H9 (cell line): ENCODE results near the gene SMCO1. TPM values are rescaled to one million over a fixed set of nuclear protein-coding genes. Genes with fewer than 3 reads are reported as not detected.
"Not testable (repeated sequence)": the region's sequence is repeated elsewhere in the genome, so short reads cannot be mapped to it uniquely, and the experiment has no call there.

Source experiments
- DNase-seq: peaks from one replicate; pipeline ENCODE4 v3.0.0-alpha.2; 2017
- H2AFZ ChIP-seq: one replicate; pipeline ENCODE4 v1.6.1; 2013; ENCODE audit warnings: mild to moderate bottlenecking, low read length, control low read depth, moderate library complexity
- H2AK5ac ChIP-seq: 2 replicates; pipeline ENCODE4 v1.6.1; 2013; ENCODE audit warnings: low read length, control low read depth, mixed read lengths; ENCODE audit not compliant: insufficient read length
- H2BK120ac ChIP-seq: one replicate; pipeline ENCODE4 v1.6.1; 2013; ENCODE audit warnings: low read depth, mild to moderate bottlenecking, low read length, control low read depth, inconsistent platforms; ENCODE audit not compliant: poor library complexity, severe bottlenecking
- H2BK12ac ChIP-seq: 2 replicates; pipeline ENCODE4 v1.6.1; 2013; ENCODE audit warnings: low read length, control low read depth, mixed read lengths, low read depth; ENCODE audit not compliant: insufficient read length
- H2BK15ac ChIP-seq: 2 replicates; pipeline ENCODE4 v1.6.1; 2013; ENCODE audit warnings: low read depth, low read length, control low read depth
- H2BK20ac ChIP-seq: one replicate; pipeline ENCODE4 v1.6.1; 2013; ENCODE audit warnings: low read depth, mild to moderate bottlenecking, low read length, control low read depth, inconsistent platforms; ENCODE audit not compliant: poor library complexity, severe bottlenecking
- H2BK5ac ChIP-seq: 2 replicates; pipeline ENCODE4 v1.6.1; 2013; ENCODE audit warnings: low read length, control low read depth, mixed read lengths; ENCODE audit not compliant: insufficient read length
- H3K14ac ChIP-seq: 2 replicates; pipeline ENCODE4 v1.6.1; 2013; ENCODE audit warnings: low read length, control low read depth; ENCODE audit not compliant: insufficient read depth
- H3K18ac ChIP-seq: 2 replicates; pipeline ENCODE4 v1.6.1; 2013; ENCODE audit warnings: low read depth, mild to moderate bottlenecking, mixed read lengths, low read length, control low read depth; ENCODE audit not compliant: insufficient read length
- H3K23ac ChIP-seq: 2 replicates; pipeline ENCODE4 v1.6.1; 2013; ENCODE audit warnings: low read length, control low read depth, mixed read lengths, low read depth; ENCODE audit not compliant: insufficient read length
- H3K23me2 ChIP-seq: 2 replicates; pipeline ENCODE4 v1.6.1; 2013; ENCODE audit warnings: low read depth, mild to moderate bottlenecking, mixed read lengths, low read length, control low read depth; ENCODE audit not compliant: insufficient read length, poor library complexity, severe bottlenecking
- H3K27ac ChIP-seq: 2 replicates; pipeline ENCODE4 v1.5.1; 2013; ENCODE audit warnings: low read length, control low read depth, mixed read lengths, low read depth; ENCODE audit not compliant: insufficient read length
- H3K27me3 ChIP-seq: 2 replicates; pipeline ENCODE4 v1.6.1; 2013; ENCODE audit warnings: low read length, control low read depth, inconsistent platforms; ENCODE audit not compliant: insufficient read depth
- H3K4ac ChIP-seq: 2 replicates; pipeline ENCODE4 v1.6.1; 2013; ENCODE audit warnings: low read depth, mild to moderate bottlenecking, control low read depth, inconsistent platforms, low read length, moderate library complexity
- H3K4me1 ChIP-seq: 2 replicates; pipeline ENCODE4 v1.6.1; 2013; ENCODE audit warnings: low read length, control low read depth, inconsistent platforms; ENCODE audit not compliant: insufficient read depth
- H3K4me2 ChIP-seq: 2 replicates; pipeline ENCODE4 v1.6.1; 2013; ENCODE audit warnings: low read length, control low read depth, mixed read lengths; ENCODE audit not compliant: insufficient read length, insufficient read depth
- H3K56ac ChIP-seq: 2 replicates; pipeline ENCODE4 v1.6.1; 2013; ENCODE audit warnings: low read depth, mild to moderate bottlenecking, mixed read lengths, low read length, control low read depth; ENCODE audit not compliant: insufficient read length
- H3K79me1 ChIP-seq: 2 replicates; pipeline ENCODE4 v1.6.1; 2013; ENCODE audit warnings: low read depth, mild to moderate bottlenecking, moderate library complexity, low read length, control low read depth, inconsistent platforms; ENCODE audit not compliant: insufficient read depth, poor library complexity, severe bottlenecking
- H3K79me2 ChIP-seq: 2 replicates; pipeline ENCODE4 v1.6.1; 2013; ENCODE audit warnings: low read length, control low read depth, inconsistent platforms; ENCODE audit not compliant: insufficient read depth
- H3K9ac ChIP-seq: 2 replicates; pipeline ENCODE4 v1.6.1; 2013; ENCODE audit warnings: low read length, control low read depth, mixed read lengths; ENCODE audit not compliant: insufficient read length; ENCODE audit errors: extremely low read depth
- H3K9me3 ChIP-seq: one replicate; pipeline ENCODE4 v1.6.1; 2013; ENCODE audit warnings: low read depth, low read length, inconsistent platforms; ENCODE audit not compliant: control insufficient read depth
- H3T11ph ChIP-seq: one replicate; pipeline ENCODE4 v1.6.1; 2013; ENCODE audit warnings: mild to moderate bottlenecking, low read length, control low read depth, inconsistent platforms
- H4K20me1 ChIP-seq: one replicate; pipeline ENCODE4 v1.6.1; 2013; ENCODE audit not compliant: control insufficient read depth, insufficient read length, insufficient read depth
- H4K5ac ChIP-seq: 2 replicates; pipeline ENCODE4 v1.6.1; 2013; ENCODE audit warnings: low read depth, mild to moderate bottlenecking, mixed read lengths, low read length, control low read depth; ENCODE audit not compliant: insufficient read length
- H4K8ac ChIP-seq: replicated peaks from 2 replicates; pipeline ENCODE4 v1.6.1; 2013; ENCODE audit warnings: low read length, control low read depth, mixed read lengths, low read depth; ENCODE audit not compliant: insufficient read length
- H4K91ac ChIP-seq: 2 replicates; pipeline ENCODE4 v1.6.1; 2013; ENCODE audit warnings: low read depth, mild to moderate bottlenecking, moderate library complexity, mixed read lengths, low read length, control low read depth; ENCODE audit not compliant: insufficient read length
- H3K27ac Mint-ChIP-seq, 3 experiments: 2 replicates in 2 of 3; 3 replicates in 1 of 3; pipeline ENCODE4 v1.8.0; 2020 to 2021; ENCODE audit warnings: mixed read lengths in 3 of 3, mild to moderate bottlenecking in 1 of 3, moderate library complexity in 1 of 3
- H3K27me3 Mint-ChIP-seq: 2 replicates; pipeline ENCODE4 v1.8.0; 2021; ENCODE audit warnings: low read depth, mild to moderate bottlenecking, moderate library complexity, mixed read lengths
- H3K36me3 Mint-ChIP-seq, 3 experiments: 2 replicates in 2 of 3; 3 replicates in 1 of 3; pipeline ENCODE4 v1.8.0; 2020 to 2021; ENCODE audit warnings: low read depth in 3 of 3, mixed read lengths in 3 of 3; ENCODE audit not compliant: insufficient read depth in 1 of 3
- H3K4me1 Mint-ChIP-seq, 2 experiments: 2 replicates each; pipeline ENCODE4 v1.8.0; 2020; ENCODE audit warnings: mixed read lengths in 2 of 2
- H3K4me3 Mint-ChIP-seq, 2 experiments: 2 replicates in 1 of 2; 3 replicates in 1 of 2; pipeline ENCODE4 v1.8.0; 2020 to 2021; ENCODE audit warnings: mild to moderate bottlenecking in 2 of 2, mixed read lengths in 2 of 2, moderate library complexity in 1 of 2
- H3K9me3 Mint-ChIP-seq, 2 experiments: 2 replicates in 1 of 2; 3 replicates in 1 of 2; pipeline ENCODE4 v1.8.0; 2020; ENCODE audit warnings: mild to moderate bottlenecking in 2 of 2, mixed read lengths in 2 of 2, moderate library complexity in 1 of 2
- WGBS: extraction: QIAGEN DNeasy Blood & Tissue Kit; methylation state at CpG from one replicate; pipeline ENCODE4 v1.1.7; 2013; ENCODE audit warnings: missing lambda C conversion rate, low lambda C conversion rate, mixed read lengths; ENCODE audit not compliant: insufficient read length; ENCODE audit errors: extremely low coverage; 5-methylcytosine and 5-hydroxymethylcytosine counted together
- total RNA-seq: library from RNA; stranded (reverse); gene quantifications from 2 replicates; pipeline ENCODE4 v1.2.1, GENCODE V29; 2021
- TF ChIP-seq, protein P1 (sequence below): fragments of 200-600 bp; sonication (generic); conservative IDR thresholded peaks from 3 replicates; pipeline ENCODE4 v1.8.0; 2021; ENCODE audit warnings: antibody characterized with exemption, mild to moderate bottlenecking

The SMCO1 gene
- total RNA-seq, 1 experiment from 2014 or later = not detected

DNA sequence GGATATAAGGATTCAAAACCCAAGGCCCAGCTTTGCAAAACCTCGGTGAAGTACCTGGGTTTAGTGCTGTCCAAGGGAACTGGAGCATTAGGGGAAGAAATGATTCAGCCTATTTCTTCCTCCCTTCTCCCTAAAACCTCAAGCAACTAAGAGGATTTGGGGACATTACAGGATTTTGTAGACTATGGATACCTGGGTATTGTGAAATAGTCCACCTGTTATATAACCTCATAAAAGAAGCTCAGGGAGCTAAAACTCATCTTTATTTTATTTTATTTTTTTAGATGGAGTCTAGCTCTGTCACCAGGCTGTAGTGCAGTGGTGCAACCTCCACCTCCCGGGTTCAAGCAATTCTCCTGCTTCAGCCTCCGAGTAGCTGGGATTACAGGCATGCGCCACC lies 8.7 kb upstream of the SMCO1 start:
- H3K79me2 ChIP-seq = no peaks in the 10 kb centered on the region
- H3K9me3 ChIP-seq = peaks cover 19% of the 10 kb centered on the region
- DNase-seq = no peak
- no peaks in the 10 kb centered on the region for H4K20me1 ChIP-seq
- Mint-ChIP-seq H3K9me3 (peaks cover 32 to 37% of the 10 kb centered on the region in 2 experiments), H3K27ac (no peak overlapping the region), H3K27me3 (peaks cover 8% of the 10 kb centered on the region), H3K4me3 (no peak overlapping the region), H3K4me1 (peaks cover 3 to 5% of the 10 kb centered on the region in 2 experiments; a peak in 3 of 4 replicates), H3K36me3 (peaks cover 26 to 29% (median 29%) of the 10 kb centered on the region in 3 experiments)
- H4K91ac ChIP-seq = no peak overlapping the region
- no peak overlapping the region for H3K4me2 ChIP-seq
- H2BK120ac ChIP-seq = no peak overlapping the region
- no peak overlapping the region for H2BK20ac ChIP-seq
- H3K27ac ChIP-seq = no peak overlapping the region
- no peak overlapping the region for H3K56ac ChIP-seq
- no peaks in the 10 kb centered on the region for H3K79me1 ChIP-seq
- H3K23ac ChIP-seq = no peak overlapping the region
- no peak overlapping the region for H2BK5ac ChIP-seq
- no peak overlapping the region for H3T11ph ChIP-seq
- H4K5ac ChIP-seq = no peak overlapping the region
- H3K23me2 ChIP-seq = no peaks in the 10 kb centered on the region
- no peaks in the 10 kb centered on the region for H3K27me3 ChIP-seq
- H3K4me1 ChIP-seq = no peaks in the 10 kb centered on the region
- no peak overlapping the region for H3K9ac ChIP-seq
- WGBS = no CpG with 5 or more reads among the region's 4 CpGs
- H3K4ac ChIP-seq = no peak overlapping the region
- H2BK15ac ChIP-seq = no peak overlapping the region
- H2AK5ac ChIP-seq = no peak overlapping the region
- no peak overlapping the region for H2BK12ac ChIP-seq
- H3K18ac ChIP-seq = no peak overlapping the region
- H3K14ac ChIP-seq = no peak overlapping the region
- no peak overlapping the region for H4K8ac ChIP-seq
- H2AFZ ChIP-seq = no peak overlapping the region
- TF ChIP-seq, protein P1, sequence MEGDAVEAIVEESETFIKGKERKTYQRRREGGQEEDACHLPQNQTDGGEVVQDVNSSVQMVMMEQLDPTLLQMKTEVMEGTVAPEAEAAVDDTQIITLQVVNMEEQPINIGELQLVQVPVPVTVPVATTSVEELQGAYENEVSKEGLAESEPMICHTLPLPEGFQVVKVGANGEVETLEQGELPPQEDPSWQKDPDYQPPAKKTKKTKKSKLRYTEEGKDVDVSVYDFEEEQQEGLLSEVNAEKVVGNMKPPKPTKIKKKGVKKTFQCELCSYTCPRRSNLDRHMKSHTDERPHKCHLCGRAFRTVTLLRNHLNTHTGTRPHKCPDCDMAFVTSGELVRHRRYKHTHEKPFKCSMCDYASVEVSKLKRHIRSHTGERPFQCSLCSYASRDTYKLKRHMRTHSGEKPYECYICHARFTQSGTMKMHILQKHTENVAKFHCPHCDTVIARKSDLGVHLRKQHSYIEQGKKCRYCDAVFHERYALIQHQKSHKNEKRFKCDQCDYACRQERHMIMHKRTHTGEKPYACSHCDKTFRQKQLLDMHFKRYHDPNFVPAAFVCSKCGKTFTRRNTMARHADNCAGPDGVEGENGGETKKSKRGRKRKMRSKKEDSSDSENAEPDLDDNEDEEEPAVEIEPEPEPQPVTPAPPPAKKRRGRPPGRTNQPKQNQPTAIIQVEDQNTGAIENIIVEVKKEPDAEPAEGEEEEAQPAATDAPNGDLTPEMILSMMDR = no peak

DNA sequence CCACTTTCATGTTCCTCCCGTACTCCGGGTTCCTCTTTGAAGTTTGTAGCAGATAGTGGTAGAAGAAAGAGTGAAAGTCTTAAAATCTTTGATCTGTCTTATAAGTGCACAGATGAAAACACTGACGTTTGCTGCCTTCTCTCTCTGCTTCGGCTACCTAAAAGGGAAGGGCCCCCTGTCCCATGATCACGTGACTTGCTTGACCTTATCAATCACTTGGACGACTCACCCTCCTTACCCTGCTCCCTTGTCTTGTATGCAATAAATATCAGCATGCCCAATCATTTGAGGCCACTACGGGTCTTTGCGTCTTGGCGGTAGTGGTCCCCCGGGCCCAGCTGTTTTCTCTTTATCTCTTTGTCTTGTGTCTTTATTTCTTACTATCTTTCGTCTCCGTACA lies 6.1 kb upstream of the SMCO1 start:
- no CpG with 5 or more reads among the region's 12 CpGs for WGBS
- peaks cover 30 to 41% (median 30%) of the 10 kb centered on the region in 3 experiments for H3K36me3 Mint-ChIP-seq

More for the DNA sequence above, 6.1 kb upstream of the SMCO1 start:
- not testable (repeated sequence) for H4K91ac ChIP-seq, H3K56ac ChIP-seq, H2BK15ac ChIP-seq, H2BK5ac ChIP-seq, H3K23ac ChIP-seq, H4K8ac ChIP-seq, H3K27ac Mint-ChIP-seq, H3K4me2 ChIP-seq, H3K18ac ChIP-seq, H3K79me2 ChIP-seq, H3K4me1 ChIP-seq, H2AFZ ChIP-seq, H4K5ac ChIP-seq, H3T11ph ChIP-seq, H2AK5ac ChIP-seq, H3K4ac ChIP-seq, H3K9ac ChIP-seq, H3K27ac ChIP-seq, H3K4me3 Mint-ChIP-seq, H3K27me3 ChIP-seq, H2BK20ac ChIP-seq, H2BK12ac ChIP-seq, H2BK120ac ChIP-seq, H3K27me3 Mint-ChIP-seq, H4K20me1 ChIP-seq, H3K23me2 ChIP-seq, H3K14ac ChIP-seq, H3K79me1 ChIP-seq, DNase-seq
- Mint-ChIP-seq H3K4me1 (peaks cover 9 to 14% of the 10 kb centered on the region in 2 experiments), H3K9me3 (peaks cover 48 to 54% of the 10 kb centered on the region in 2 experiments)
- H3K9me3 ChIP-seq = peaks cover 23% of the 10 kb centered on the region
